HL-60 (cell line): ENCODE measurements around the gene PRLR.

Source experiments
- DNase-seq, 2 experiments: peaks; one replicate each; pipeline ENCODE4 v3.0.0-alpha.2; 2010 to 2020; ENCODE audit warnings: low read depth in 1 of 2, low spot score in 1 of 2
- H3K27ac ChIP-seq: fragments of 250-450 bp; sonication (Bioruptor Pico); replicated peaks from 2 replicates; pipeline ENCODE4 v1.5.1; 2020; ENCODE audit warnings: mild to moderate bottlenecking, moderate library complexity
- H3K27me3 ChIP-seq: fragments of 250-450 bp; sonication (Bioruptor Pico); 2 replicates; pipeline ENCODE4 v1.5.1; 2021; ENCODE audit warnings: mild to moderate bottlenecking, moderate library complexity; ENCODE audit not compliant: insufficient read depth, poor library complexity, severe bottlenecking
- H3K4me3 ChIP-seq: replicated peaks from 2 replicates; pipeline ENCODE4 v1.5.1; 2011; ENCODE audit warnings: mild to moderate bottlenecking, control low read depth, low read length; ENCODE audit not compliant: insufficient read depth
- CTCF ChIP-seq: IDR thresholded peaks from one replicate; pipeline ENCODE4 v1.5.1; 2011; ENCODE audit warnings: low read length, control low read depth, inconsistent platforms; ENCODE audit not compliant: insufficient read depth
- GABPA ChIP-seq: IDR thresholded peaks from 2 replicates; pipeline ENCODE4 v1.6.1; 2012; ENCODE audit warnings: low read depth
- POLR2AphosphoS5 ChIP-seq: IDR thresholded peaks from 2 replicates; pipeline ENCODE4 v1.6.1; 2012; ENCODE audit warnings: low read depth
- SPI1 ChIP-seq: IDR thresholded peaks from 2 replicates; pipeline ENCODE4 v1.6.1; 2012; ENCODE audit warnings: low read depth, mild to moderate bottlenecking, borderline replicate concordance
- TF ChIP-seq, protein P1 (sequence below): IDR thresholded peaks from 2 replicates; pipeline ENCODE4 v1.6.1; 2012; ENCODE audit warnings: low read depth; ENCODE audit not compliant: insufficient replicate concordance

The PRLR gene

GRCh38 chr5:35095366-35095765 is 134.9 kb downstream of the PRLR start:
- H3K4me3 ChIP-seq = no peak overlapping the region
- no peak overlapping the region for H3K27ac ChIP-seq
- TF ChIP-seq POLR2AphosphoS5 (no peak), GABPA (no peak), SPI1 (no peak), CTCF (no peak)
- TF ChIP-seq, protein P1, sequence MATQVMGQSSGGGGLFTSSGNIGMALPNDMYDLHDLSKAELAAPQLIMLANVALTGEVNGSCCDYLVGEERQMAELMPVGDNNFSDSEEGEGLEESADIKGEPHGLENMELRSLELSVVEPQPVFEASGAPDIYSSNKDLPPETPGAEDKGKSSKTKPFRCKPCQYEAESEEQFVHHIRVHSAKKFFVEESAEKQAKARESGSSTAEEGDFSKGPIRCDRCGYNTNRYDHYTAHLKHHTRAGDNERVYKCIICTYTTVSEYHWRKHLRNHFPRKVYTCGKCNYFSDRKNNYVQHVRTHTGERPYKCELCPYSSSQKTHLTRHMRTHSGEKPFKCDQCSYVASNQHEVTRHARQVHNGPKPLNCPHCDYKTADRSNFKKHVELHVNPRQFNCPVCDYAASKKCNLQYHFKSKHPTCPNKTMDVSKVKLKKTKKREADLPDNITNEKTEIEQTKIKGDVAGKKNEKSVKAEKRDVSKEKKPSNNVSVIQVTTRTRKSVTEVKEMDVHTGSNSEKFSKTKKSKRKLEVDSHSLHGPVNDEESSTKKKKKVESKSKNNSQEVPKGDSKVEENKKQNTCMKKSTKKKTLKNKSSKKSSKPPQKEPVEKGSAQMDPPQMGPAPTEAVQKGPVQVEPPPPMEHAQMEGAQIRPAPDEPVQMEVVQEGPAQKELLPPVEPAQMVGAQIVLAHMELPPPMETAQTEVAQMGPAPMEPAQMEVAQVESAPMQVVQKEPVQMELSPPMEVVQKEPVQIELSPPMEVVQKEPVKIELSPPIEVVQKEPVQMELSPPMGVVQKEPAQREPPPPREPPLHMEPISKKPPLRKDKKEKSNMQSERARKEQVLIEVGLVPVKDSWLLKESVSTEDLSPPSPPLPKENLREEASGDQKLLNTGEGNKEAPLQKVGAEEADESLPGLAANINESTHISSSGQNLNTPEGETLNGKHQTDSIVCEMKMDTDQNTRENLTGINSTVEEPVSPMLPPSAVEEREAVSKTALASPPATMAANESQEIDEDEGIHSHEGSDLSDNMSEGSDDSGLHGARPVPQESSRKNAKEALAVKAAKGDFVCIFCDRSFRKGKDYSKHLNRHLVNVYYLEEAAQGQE = no peak
- DNase-seq = no peak
- no peaks in the 10 kb centered on the region for H3K27me3 ChIP-seq

DNA sequence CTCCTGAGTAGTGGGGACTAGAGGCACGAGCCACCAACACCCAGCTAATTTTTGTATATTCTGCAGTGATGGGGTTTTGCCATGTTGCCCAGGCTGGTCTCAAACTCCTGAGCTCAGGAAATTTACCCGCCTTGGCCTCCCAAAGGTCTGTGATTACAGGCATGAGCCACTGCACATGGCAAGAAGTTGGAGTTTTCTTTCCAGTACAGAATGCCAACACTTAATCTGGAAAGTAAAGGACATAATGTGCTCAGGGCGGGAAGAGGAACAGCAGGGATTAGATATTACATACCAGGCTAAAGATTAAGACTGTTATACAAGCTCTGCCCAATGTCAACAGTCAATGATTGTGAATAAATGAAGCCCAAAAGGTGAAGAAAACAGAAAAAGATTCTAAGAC is 135.3 kb downstream of the PRLR start:
- H3K27ac ChIP-seq = no peak overlapping the region
- H3K27me3 ChIP-seq = no peaks in the 10 kb centered on the region
- TF ChIP-seq, protein P1 = no peak
- TF ChIP-seq GABPA = no peak
- no peak for TF ChIP-seq POLR2AphosphoS5
- no peak for TF ChIP-seq CTCF
- TF ChIP-seq SPI1 = no peak
- no peak for DNase-seq
- H3K4me3 ChIP-seq = no peak overlapping the region

DNA sequence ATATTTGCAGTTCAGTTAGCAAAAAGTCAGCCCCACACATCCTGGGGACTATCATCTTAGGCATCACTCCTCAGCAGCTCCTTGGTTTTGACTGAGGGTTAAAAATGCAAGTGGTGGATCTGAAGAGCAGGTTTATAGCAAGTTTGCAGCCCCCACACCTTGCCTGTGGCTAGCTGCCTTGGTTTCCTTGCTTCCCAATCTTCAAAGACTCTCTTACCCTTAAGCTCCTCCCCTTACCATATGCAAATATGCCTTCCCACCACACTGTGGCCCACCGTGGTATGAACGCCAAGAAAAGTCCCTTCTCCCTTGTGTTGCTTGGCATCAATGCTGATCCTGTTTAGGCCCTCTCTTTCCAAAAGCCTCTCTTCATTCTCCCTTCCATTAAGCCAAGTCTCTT is 137.6 kb downstream of the PRLR start:
- TF ChIP-seq GABPA (no peak), SPI1 (no peak), CTCF (no peak), POLR2AphosphoS5 (no peak)
- TF ChIP-seq, protein P1 = no peak
- Histone ChIP-seq H3K27me3 (no peaks in the 10 kb centered on the region), H3K4me3 (no peak overlapping the region), H3K27ac (no peak overlapping the region)
- DNase-seq = no peak
